Germinal center (tissue), 1 donor: Measurements from ENCODE around the gene MAGT1.
"Not testable (repeated sequence)": the region's sequence is repeated elsewhere in the genome, so short reads cannot be mapped to it uniquely, and the experiment has no call there.

Experiments used
- DNase-seq: peaks from one replicate; pipeline ENCODE4 v3.0.0; 2012; ENCODE audit warnings: mixed read lengths, low spot score

Gene MAGT1

DNA sequence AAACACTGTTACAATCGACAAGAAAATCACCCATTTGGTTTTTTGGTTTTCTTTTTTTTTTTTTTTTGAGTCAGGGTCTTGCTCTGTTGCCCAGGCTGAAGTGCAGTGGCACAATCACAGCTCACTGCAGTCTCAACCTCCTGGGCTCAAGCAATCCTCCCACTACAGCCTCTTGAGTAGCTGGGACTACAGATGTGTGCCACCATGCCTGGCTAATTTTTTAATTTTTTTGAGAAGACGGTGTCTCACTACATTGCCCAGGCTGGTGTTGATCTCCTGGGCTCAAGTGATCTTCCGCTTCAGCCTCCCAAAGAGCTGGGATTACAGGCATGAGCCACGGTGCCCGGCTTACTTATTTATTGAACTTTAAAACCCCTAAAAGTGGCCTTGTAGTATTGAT is 63.7 kb downstream of the MAGT1 start:
- not testable (repeated sequence) for DNase-seq

DNA sequence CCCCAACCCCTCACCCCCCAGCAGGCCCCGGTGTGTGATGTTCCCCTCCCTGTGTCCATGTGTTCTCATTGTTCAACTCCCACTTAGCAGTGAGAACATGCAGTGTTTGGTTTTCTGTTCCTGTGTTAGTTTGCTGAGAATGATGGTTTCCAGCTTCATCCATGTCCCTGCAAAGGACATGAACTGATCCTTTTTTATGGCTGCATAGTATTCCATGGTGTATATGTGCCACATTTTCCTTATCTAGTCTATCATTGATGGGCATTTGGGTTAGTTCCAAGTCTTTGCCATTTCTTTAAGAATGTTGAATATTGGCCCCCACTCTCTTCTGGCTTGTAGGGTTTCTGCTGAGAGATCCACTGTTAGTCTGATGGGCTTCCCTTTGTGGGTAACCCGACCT is 73.2 kb downstream of the MAGT1 start:
- not testable (repeated sequence) for DNase-seq

DNA sequence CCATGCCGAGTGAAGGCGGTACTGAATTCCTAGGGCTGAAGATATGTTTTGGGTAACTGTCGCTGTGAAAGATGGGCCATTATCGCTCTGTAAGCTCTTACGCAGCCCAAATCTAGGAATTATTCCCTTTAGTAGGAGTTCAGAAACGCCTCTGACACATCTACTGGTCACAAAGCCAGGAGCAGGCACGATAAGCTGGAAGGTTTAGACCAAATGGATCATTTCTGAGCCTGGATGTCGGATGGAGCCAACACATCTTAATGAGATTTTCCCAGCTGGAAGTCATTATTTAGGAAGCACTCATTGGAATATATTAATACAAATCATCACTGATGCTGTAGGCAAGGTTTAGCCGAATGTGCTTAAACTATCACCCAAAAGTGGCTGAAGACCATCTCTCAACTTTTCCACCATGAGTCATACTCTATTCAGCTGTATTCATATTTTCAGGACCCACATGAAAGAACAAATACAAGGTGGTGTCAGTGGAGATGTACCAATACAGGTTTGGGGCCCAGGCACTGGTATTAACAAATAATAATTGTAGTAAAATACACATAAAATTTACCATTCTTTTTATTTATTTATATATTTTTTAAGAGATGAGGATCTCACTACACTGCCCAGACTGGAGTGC is 75.0 kb downstream of the MAGT1 start:
- no peak for DNase-seq

DNA sequence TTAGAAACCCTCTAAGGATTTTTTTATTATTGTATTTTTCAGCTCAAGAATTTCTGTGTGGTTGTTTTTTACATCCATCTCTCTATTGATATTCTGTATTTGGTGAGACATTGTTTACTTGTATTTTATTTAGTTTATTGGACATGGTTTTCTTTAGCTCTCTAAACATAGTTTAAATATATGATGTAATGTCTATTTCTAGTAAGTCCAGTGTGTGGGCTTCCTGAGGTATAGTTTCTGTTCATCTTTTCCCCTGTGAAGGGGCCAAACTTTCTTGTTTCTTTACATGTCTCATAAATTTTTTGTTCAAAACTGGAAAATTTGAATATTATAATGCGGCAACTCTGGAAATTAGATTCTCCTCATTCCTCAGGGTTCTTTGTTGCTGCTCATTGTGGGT is 81.0 kb downstream of the MAGT1 start:
- no peak for DNase-seq

DNA sequence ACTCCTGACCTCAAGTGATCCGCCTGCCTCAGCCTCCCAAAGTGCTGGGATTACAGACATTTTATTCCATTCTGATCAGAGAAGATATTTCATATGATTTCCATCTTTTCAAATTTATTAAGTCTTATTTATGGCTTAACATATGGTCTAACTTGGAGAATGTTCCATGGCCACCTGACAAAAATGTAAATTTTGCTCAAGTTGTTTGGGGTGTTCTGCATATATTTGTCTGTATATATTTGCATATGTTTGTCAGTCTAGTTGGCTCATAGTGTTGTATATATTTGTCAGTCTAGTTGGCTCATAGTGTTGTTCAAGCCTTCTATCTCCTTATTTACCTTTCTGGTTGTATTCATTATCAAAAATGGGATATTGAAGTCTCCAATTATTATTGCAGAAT is 93.0 kb downstream of the MAGT1 start:
- no peak for DNase-seq

DNA sequence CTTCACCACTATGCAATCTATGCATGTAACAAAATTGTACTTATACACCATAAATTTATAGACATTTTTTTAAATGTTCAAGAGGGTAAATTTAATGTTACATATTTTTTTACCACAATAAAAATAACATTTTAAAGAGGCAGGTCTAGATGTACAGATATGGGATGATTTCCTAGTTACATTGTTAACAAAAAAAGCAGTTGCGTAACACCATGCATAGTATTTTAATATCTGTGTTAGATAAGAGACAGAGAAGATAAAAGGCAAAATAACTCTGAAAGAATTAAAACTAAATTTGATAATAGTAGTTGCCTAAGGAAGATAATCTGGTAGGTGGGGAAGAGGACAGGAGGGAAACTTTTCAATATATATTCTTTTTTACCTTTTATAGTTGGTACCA is 100.1 kb downstream of the MAGT1 start:
- no peak for DNase-seq

DNA sequence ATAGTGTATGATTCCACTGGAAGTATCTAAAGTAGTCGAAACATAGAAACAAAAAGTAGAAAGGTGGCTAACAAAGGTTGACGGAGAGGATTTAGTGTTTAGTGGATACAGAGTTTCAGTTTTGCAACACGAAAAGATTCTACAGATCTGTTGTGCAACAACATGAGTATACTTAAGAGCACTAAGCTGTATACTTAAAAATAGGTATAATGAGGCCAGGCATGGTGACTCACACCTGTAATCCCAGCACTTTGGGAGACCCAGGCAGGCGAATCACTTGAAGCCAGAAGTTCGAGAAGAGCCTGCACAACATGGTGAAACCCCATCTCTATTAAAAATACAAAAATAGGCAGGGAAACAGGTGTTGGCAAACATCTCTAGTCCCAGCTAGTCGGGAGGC is 101.3 kb downstream of the MAGT1 start:
- no peak for DNase-seq

DNA sequence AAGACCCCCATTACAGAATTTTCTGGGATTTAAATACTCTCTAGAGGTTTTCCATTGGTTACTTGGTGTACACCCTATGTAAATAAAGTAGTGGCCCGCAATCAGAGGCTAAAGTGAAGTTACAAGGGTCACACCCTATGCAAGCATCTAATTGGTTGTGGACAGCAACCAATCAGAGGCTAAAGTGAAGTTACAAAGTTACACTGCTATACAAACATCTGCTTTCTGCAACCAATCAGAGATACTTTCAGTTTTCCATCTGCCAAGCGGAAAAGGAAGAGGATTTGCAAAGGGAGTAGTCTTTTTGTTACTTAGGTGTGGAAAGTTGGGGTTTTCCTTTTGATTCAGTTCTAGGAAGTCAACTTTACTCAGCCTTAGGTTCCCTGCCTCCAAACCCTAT is 107.2 kb downstream of the MAGT1 start:
- no peak for DNase-seq

DNA sequence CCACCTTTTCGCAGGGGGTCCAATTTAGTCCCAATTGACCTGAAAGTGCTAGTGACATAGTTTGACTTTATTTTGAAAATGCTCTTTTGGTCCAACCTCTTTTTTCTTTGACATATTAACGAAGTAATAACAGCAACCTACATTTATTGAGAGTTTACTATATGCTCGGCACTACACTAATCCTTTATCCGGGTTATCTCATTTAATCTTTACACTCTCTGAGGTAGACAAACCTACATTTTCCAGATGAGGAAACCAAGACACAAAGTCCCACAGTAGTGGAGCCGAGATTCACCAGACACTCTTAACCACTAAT is 108.9 kb downstream of the MAGT1 start:
- peak; percentile 2 for DNase-seq

DNA sequence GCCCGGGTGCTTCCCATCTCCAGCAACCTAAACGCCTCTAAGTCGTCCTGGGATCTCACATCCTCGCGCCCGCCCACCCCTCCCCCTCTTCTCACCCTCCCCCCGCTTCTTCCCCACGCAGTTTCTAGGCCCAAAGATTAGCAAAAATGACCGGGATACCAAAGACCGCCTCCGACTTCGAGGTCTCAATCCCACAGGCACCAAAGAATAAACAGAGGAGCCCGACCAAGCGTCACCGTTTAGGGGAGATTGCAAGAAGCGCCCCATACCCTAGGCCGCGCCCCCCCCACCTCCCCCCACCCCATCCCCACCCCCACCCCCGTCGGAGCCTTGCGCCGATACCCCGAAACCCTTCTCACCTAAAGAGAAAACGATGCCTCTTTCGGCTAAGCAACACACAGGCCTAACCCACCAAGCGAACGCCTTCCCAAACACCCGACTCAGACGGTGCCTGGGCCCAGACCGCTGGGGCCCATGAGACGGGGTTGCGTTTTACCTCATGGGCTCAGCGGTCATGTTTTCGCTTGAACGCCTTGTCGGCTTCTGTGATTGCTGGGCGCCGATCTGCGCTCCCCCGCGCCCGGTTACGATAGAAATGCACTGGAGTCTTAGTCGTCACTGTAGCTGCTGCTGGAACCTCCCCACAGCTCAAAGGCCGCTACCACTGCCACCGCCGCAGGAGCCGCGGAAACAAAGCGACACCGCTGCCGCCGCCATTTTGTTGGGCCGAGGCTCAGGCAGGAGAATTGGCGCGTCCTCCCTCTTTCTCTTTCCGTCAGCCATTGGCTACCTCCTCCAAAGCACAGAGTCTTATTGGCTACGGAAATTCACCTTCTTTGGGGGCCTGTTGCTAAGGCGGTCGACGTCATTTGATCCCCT is 109.5 kb downstream of the MAGT1 start, which contains the start of gene ATRX:
Gene ATRX (minus strand): TSS at position 731 of the 879 bp plus-strand sequence. CDS start 215 bp downstream, at position 516.
- DNase-seq, result peak; percentile 86

DNA sequence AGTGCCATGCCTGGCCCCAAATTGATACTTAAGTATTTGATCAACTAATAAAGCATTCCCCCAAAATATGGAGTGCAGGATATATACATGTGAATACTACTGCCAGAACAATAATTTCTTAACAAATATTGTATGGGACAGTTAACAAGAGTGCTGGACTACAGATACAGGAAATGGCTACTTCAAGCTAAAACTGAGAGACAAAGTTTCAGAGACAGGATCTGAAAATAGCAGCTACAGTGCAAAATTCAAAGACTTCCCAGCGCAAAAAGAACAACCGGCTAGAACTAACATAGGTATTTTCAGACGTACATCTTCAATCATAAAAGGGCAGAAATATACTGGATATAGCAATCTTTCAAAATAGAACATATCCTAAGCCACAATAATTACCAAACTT is 115.5 kb downstream of the MAGT1 start:
- DNase-seq, result no peak

DNA sequence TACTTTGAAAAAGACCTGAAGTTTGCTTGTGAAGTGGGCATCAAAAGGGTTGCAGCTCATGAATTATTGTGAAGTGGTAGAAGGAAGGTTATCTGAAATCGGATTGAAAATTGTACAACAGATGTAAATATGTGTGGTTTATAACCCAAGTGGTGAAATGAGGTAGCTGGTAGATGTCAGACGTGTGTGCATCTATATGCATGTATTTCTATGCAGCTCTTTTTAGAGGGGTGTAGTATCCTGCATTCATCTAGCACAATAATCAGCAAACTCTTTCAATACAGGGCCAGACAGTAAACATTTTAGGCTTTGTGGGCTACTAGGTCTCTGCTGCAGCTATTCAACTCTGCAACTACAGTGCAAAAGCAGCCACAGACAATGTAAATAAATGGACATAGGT is 118.6 kb downstream of the MAGT1 start:
- DNase-seq, result no peak
